Osteocyte (in vitro differentiated cells): ENCODE results near the gene SLC5A10. TPM values are rescaled to one million over a fixed set of nuclear protein-coding genes. Genes with fewer than 3 reads are reported as not detected.

Experiments
- DNase-seq: peaks from one replicate; pipeline ENCODE4 v3.0.0; 2021; ENCODE audit warnings: mixed read lengths; ENCODE audit not compliant: unreplicated experiment; ENCODE audit errors: extremely low spot score
- H3K27ac Mint-ChIP-seq: one replicate; pipeline ENCODE4 v1.8.0; 2021; ENCODE audit warnings: mild to moderate bottlenecking, mixed read lengths; ENCODE audit not compliant: unreplicated experiment
- H3K27me3 Mint-ChIP-seq: one replicate; pipeline ENCODE4 v1.8.0; 2021; ENCODE audit warnings: mixed read lengths; ENCODE audit not compliant: unreplicated experiment
- H3K36me3 Mint-ChIP-seq: one replicate; pipeline ENCODE4 v1.8.0; 2021; ENCODE audit warnings: mixed read lengths; ENCODE audit not compliant: unreplicated experiment
- H3K4me1 Mint-ChIP-seq: one replicate; pipeline ENCODE4 v1.8.0; 2021; ENCODE audit warnings: mixed read lengths; ENCODE audit not compliant: unreplicated experiment
- H3K4me3 Mint-ChIP-seq: one replicate; pipeline ENCODE4 v1.8.0; 2021; ENCODE audit warnings: mild to moderate bottlenecking, moderate library complexity, mixed read lengths; ENCODE audit not compliant: unreplicated experiment
- H3K9me3 Mint-ChIP-seq: one replicate; pipeline ENCODE4 v1.8.0; 2021; ENCODE audit warnings: mixed read lengths; ENCODE audit not compliant: unreplicated experiment
- CTCF ChIP-seq: fragments of 200-600 bp; sonication (generic); IDR thresholded peaks from 2 replicates; pipeline ENCODE4 v1.5.0; 2021; ENCODE audit warnings: antibody characterized with exemption, mild to moderate bottlenecking, moderate library complexity
- total RNA-seq: library from RNA; stranded (reverse); gene quantifications from 2 replicates; pipeline ENCODE4 v1.2.1, GENCODE V29; 2021

SLC5A10 gene
- total RNA-seq, 1 donor from 2014 or later: not detected

DNA sequence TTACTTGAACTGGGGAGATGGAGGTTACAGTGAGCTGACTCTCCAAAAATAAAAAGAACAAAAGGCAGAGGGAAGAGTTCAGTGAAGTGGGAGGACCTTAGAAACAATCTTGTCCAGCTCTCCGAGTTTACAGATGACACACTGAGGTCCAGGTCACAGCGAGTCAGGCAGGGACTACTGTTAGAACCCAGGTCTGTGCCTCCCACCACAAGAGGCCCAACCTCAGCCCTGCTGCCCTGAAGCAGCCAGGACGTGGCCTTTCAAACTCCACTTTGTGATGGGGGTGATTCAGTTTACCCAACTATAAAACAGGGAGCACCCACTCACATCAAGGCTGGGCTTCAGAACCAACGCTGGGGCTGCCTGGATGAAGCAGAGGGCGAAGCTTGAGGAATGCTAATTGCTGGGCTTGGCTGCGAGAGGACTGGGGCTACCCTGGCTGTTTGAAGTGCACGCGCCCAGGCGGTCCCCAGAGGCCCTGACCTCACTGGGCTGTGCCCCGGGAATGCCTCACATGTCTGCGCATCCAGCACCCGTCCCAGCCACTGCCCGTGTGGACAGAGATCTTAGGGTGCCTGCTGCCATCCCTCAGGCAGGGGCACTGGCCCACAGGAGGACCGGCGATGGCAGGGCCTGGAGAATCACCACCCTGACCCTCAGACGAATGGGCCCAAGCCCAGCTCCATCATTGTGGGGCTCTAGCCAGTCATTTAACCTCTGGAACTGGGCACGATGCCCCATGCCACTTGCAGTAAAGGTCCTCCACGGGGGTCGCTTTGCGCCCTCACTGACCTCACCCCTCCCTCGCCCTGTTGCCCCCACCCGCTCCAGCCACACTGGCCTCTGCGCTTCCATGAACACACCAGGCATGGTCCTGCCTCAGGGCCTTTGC lies 11.4 kb downstream of the SLC5A10 start:
- Mint-ChIP-seq H3K27ac (no peak overlapping the region), H3K9me3 (no peaks in the 10 kb centered on the region), H3K27me3 (no peaks in the 10 kb centered on the region)

GRCh38 chr17:18964018-18964351 lies 12.0 kb downstream of the SLC5A10 start:
- Mint-ChIP-seq H3K4me3 (no peak overlapping the region), H3K27ac (no peak overlapping the region), H3K4me1 (peaks cover 20% of the 10 kb centered on the region), H3K36me3 (no peaks in the 10 kb centered on the region), H3K9me3 (no peaks in the 10 kb centered on the region), H3K27me3 (no peaks in the 10 kb centered on the region)
- no peak for DNase-seq
- TF ChIP-seq CTCF: no peak

More for the DNA sequence above, 11.4 kb downstream of the SLC5A10 start:
- Mint-ChIP-seq H3K36me3 (no peaks in the 10 kb centered on the region), H3K4me1 (peaks cover 20% of the 10 kb centered on the region), H3K4me3 (no peak overlapping the region)
- no peak for TF ChIP-seq CTCF
- DNase-seq: no peak

DNA sequence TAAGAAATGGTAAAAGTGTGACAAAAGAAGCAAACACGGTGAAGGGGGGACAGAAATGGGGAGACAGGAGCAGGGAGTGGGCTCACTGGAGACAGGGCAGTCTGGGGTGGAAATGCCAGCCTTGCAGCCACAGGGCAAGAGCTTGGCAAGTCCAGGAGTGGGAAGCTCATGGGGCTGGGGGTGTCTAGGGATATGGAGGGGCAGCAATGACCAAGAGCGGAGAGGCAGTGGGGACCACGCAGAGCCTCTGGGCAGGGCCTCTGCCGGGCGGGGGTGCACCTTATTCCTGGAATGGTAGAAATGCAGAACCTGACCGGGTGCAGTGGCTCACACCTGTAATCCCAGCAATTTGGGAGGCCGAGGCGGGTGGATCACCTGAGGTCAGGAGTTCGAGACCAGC lies 12.6 kb downstream of the SLC5A10 start:
- TF ChIP-seq CTCF: no peak
- H3K4me3 Mint-ChIP-seq: no peak overlapping the region
- no peak overlapping the region for H3K27ac Mint-ChIP-seq
- H3K4me1 Mint-ChIP-seq: peaks cover 24% of the 10 kb centered on the region
- H3K36me3 Mint-ChIP-seq: no peaks in the 10 kb centered on the region
- H3K27me3 Mint-ChIP-seq: no peaks in the 10 kb centered on the region
- no peaks in the 10 kb centered on the region for H3K9me3 Mint-ChIP-seq
- no peak for DNase-seq

DNA sequence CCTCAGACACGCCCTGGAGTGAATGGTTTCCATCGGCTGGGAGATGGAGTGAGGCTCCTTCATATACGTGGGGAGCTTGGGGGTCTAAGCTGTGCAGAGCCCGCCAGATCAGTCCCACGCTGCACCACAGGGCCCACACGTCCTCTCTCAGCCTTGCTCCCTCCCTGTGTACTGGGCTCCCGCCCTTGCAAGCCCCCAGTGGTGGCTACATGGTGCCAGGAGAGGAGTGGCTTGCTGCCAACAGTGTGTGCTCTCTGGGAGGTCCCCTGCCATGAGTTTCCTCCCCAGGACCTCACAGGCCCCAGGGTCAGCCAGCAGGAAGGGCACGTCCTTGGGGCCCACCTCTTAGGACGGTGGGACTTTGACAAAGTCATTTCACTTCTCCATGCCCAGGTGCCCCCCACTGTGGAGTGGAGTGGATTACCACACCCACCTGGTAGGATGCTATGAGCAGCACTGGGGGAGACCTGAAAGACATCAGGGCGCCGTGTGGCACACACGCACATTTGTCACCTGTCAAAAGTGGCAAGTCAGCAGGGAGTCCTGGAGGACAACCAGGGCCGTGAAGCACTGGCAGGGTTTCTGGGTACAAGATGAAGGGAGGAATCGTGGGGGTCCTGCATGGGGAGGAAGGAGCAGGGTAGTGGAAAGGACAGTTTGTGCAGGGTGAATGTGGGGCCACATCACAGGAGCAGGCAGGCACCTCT lies 13.7 kb downstream of the SLC5A10 start:
- no peak for TF ChIP-seq CTCF
- peaks cover 27% of the 10 kb centered on the region for H3K4me1 Mint-ChIP-seq
- no peak overlapping the region for H3K27ac Mint-ChIP-seq
- no peaks in the 10 kb centered on the region for H3K27me3 Mint-ChIP-seq
- no peak for DNase-seq
- no peaks in the 10 kb centered on the region for H3K9me3 Mint-ChIP-seq
- H3K36me3 Mint-ChIP-seq: no peaks in the 10 kb centered on the region
- no peak overlapping the region for H3K4me3 Mint-ChIP-seq
